T-helper 2 cell (primary cell): Measurements from ENCODE around the gene HOXB2.
A peak's percentile ranks its signal among the peaks of the same experiment; 100 is the strongest.
"Not testable (repeated sequence)": the region's sequence is repeated elsewhere in the genome, so short reads cannot be mapped to it uniquely, and the experiment has no call there.

Experiments
- DNase-seq, 5 experiments: peaks; one replicate each; pipeline versions ENCODE4 v3.0.0 to v3.0.0-alpha.2; 2012 to 2022

The HOXB2 gene

GRCh38 chr17:48513666-48514455, 31.0 kb downstream of the HOXB2 start:
- no peak for DNase-seq

GRCh38 chr17:48513097-48513496, 31.8 kb downstream of the HOXB2 start:
- peak in 1 of 5 experiments; percentile 57 for DNase-seq

GRCh38 chr17:48510761-48511604, 33.9 kb downstream of the HOXB2 start:
- DNase-seq = peak in 2 of 5 experiments; percentile 23 to 88

- DNase-seq = no peak
Observed at GRCh38 chr17:48510381-48510760, 34.5 kb downstream of the HOXB2 start.

GRCh38 chr17:48509708-48510107, 35.2 kb downstream of the HOXB2 start:
- not testable (repeated sequence) for DNase-seq

- no peak for DNase-seq
Observed at GRCh38 chr17:48506246-48506645, 38.7 kb downstream of the HOXB2 start.

GRCh38 chr17:48505788-48506187, 39.1 kb downstream of the HOXB2 start:
- peak in 2 of 5 experiments; percentile 67 to 90 for DNase-seq

GRCh38 chr17:48504953-48505352, 40.0 kb downstream of the HOXB2 start:
- no peak for DNase-seq

GRCh38 chr17:48503747-48504146, 41.2 kb downstream of the HOXB2 start:
- DNase-seq = no peak

GRCh38 chr17:48502901-48503300, 42.0 kb downstream of the HOXB2 start:
- no peak for DNase-seq

GRCh38 chr17:48502312-48502711, 42.6 kb downstream of the HOXB2 start:
- DNase-seq = no peak

- no peak for DNase-seq
Observed at GRCh38 chr17:48500435-48501426, 44.2 kb downstream of the HOXB2 start.

GRCh38 chr17:48499735-48500434, 45.0 kb downstream of the HOXB2 start:
- no peak for DNase-seq

GRCh38 chr17:48499248-48499647, 45.7 kb downstream of the HOXB2 start:
- no peak for DNase-seq

GRCh38 chr17:48498164-48498850, 46.6 kb downstream of the HOXB2 start:
- no peak for DNase-seq

- DNase-seq = no peak
Observed at GRCh38 chr17:48497103-48497502, 47.8 kb downstream of the HOXB2 start.

GRCh38 chr17:48494335-48494734, 50.6 kb downstream of the HOXB2 start:
- no peak for DNase-seq
